BE2C (cell line): Measurements from ENCODE around the gene TBC1D10A.
"Not testable (repeated sequence)": the region's sequence is repeated elsewhere in the genome, so short reads cannot be mapped to it uniquely, and the experiment has no call there.

Experiments used
- DNase-seq: peaks from one replicate; pipeline ENCODE4 v3.0.0-alpha.2; 2020
- H3K27me3 ChIP-seq: fragments of 250-450 bp; sonication (Bioruptor Pico); 2 replicates; pipeline ENCODE4 v1.5.1; 2020; ENCODE audit warnings: mild to moderate bottlenecking
- H3K36me3 ChIP-seq: fragments of 250-450 bp; sonication (Bioruptor Pico); 2 replicates; pipeline ENCODE4 v1.5.1; 2020; ENCODE audit warnings: mild to moderate bottlenecking
- H3K4me1 ChIP-seq: fragments of 250-450 bp; sonication (Bioruptor Pico); 2 replicates; pipeline ENCODE4 v1.5.1; 2020
- H3K4me3 ChIP-seq: 2 replicates; pipeline ENCODE4 v1.5.1; 2011; ENCODE audit warnings: low read depth, low read length
- H3K9me3 ChIP-seq: fragments of 250-450 bp; sonication (Bioruptor Pico); 2 replicates; pipeline ENCODE4 v1.5.1; 2020
- CTCF ChIP-seq: IDR thresholded peaks from 2 replicates; pipeline ENCODE4 v1.5.1; 2012; ENCODE audit warnings: mild to moderate bottlenecking, low read depth, low read length

TBC1D10A gene

GRCh38 chr22:30338802-30339201, 12.1 kb upstream of the TBC1D10A start:
- Histone ChIP-seq H3K4me3 (no peak overlapping the region), H3K4me1 (no peaks in the 10 kb centered on the region), H3K27me3 (no peaks in the 10 kb centered on the region), H3K9me3 (no peaks in the 10 kb centered on the region), H3K36me3 (peaks cover 97% of the 10 kb centered on the region)
- DNase-seq = no peak
- no peak for TF ChIP-seq CTCF

DNA sequence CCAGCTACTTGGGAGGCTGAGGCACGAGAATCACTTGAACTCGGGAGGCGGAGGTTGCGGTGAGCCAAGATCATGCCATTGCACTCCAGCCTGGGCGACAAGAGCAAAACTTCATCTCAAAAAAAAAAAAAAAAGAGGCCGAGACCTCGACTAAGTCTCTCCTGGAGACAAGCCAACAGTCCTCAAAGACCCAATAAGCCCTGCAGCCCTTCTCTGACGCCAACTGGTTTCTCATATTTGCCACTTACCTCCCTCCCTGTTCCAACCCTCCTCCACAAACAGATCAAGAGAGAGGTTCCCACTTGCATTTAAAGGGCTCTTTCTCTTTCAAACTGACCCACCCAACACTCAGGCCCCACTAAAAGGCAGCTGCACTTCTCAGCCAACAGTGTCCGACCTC, 11.6 kb upstream of the TBC1D10A start:
- peaks cover 97% of the 10 kb centered on the region for H3K36me3 ChIP-seq
- H3K4me3 ChIP-seq, H3K27me3 ChIP-seq, H3K9me3 ChIP-seq, H3K4me1 ChIP-seq, DNase-seq: not testable (repeated sequence)

GRCh38 chr22:30337461-30337778, 10.7 kb upstream of the TBC1D10A start:
- peaks cover 97% of the 10 kb centered on the region for H3K36me3 ChIP-seq
- DNase-seq = no peak
- no peaks in the 10 kb centered on the region for H3K4me1 ChIP-seq
- TF ChIP-seq CTCF = no peak
- no peak overlapping the region for H3K4me3 ChIP-seq
- no peaks in the 10 kb centered on the region for H3K27me3 ChIP-seq
- no peaks in the 10 kb centered on the region for H3K9me3 ChIP-seq

GRCh38 chr22:30336752-30337460, 10.2 kb upstream of the TBC1D10A start:
- H3K9me3 ChIP-seq = no peaks in the 10 kb centered on the region
- H3K4me3 ChIP-seq = no peak overlapping the region
- H3K27me3 ChIP-seq = no peaks in the 10 kb centered on the region
- DNase-seq = no peak
- TF ChIP-seq CTCF = no peak
- H3K36me3 ChIP-seq = peaks cover 95% of the 10 kb centered on the region
- no peaks in the 10 kb centered on the region for H3K4me1 ChIP-seq

DNA sequence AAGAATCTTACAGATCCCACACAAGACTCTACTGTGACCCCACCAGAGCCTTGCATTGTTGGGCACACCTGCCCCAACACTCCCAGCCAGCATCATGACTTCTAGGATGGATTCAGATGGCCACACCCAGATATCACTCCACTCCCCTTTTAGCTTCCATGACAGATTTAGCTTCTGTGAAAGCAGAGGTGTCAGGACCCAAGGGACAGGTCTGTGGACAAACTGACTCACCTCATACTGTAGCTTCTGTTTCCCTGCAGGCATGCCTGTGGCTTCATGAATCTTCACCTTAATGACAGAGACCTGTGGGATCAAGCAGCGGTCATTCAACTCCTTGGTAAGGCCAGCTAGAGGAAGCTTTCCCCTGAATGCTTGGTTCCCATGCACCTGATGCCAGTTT, 8.5 kb upstream of the TBC1D10A start:
- no peaks in the 10 kb centered on the region for H3K9me3 ChIP-seq
- no peak for TF ChIP-seq CTCF
- H3K36me3 ChIP-seq = peaks cover 87% of the 10 kb centered on the region
- DNase-seq = no peak
- no peak overlapping the region for H3K4me3 ChIP-seq
- no peaks in the 10 kb centered on the region for H3K4me1 ChIP-seq
- H3K27me3 ChIP-seq = no peaks in the 10 kb centered on the region

DNA sequence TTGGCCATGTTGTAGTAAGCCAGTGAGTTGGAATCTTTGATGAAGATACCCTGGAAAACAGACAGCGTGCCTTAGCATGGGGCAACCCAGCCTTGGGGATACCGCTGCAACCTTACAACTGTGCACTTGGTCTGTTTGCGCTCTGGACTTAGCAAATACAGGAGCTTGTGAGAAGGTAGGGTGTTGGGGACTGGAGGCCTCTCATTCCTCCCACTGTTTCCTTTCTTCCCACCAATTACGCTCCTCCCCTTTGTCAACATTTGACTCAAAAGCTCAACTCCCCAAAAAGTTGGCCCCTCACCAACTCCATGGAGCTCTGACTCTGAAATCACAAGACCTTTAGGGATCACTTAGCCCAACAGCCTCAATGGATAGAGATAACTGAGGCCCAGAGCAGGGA, 7.9 kb upstream of the TBC1D10A start:
- Histone ChIP-seq H3K9me3 (no peaks in the 10 kb centered on the region), H3K27me3 (no peaks in the 10 kb centered on the region), H3K4me1 (no peaks in the 10 kb centered on the region), H3K36me3 (peaks cover 82% of the 10 kb centered on the region), H3K4me3 (no peak overlapping the region)
- DNase-seq = no peak
- TF ChIP-seq CTCF = no peak

DNA sequence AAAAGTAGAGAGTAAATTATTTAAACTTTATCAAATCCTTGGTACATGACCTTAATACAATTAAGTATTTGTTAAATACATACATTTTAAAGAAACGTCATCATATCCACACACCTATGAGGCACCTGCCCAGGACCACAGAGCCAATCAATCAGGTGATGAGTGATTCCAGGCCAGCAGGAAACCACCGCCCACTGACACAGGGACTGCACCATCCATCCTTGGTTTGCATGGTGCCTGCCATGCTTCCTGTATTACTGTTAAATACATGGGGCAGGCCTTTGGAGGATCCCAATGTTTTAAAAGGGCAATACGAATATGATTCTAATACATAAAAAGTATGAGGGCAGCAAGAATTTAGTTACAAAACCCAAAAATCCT, 7.0 kb upstream of the TBC1D10A start:
- TF ChIP-seq CTCF = no peak
- no peak overlapping the region for H3K4me3 ChIP-seq
- no peaks in the 10 kb centered on the region for H3K9me3 ChIP-seq
- H3K4me1 ChIP-seq = no peaks in the 10 kb centered on the region
- no peak for DNase-seq
- H3K36me3 ChIP-seq = peaks cover 72% of the 10 kb centered on the region
- H3K27me3 ChIP-seq = no peaks in the 10 kb centered on the region
